ENCODE measurements around the gene VKORC1.

The VKORC1 gene

GRCh38 chr16:31085873-31086628 is 8.5 kb downstream of the VKORC1 start:
- no peaks in the 10 kb centered on the region for H3K27me3 ChIP-seq
- H3K4me1 ChIP-seq (ENCODE audit: control insufficient read depth in 1 of 2, insufficient read depth in 1 of 2, low read depth in 1 of 2, low read length in 1 of 2): peaks cover 0 to 3% of the 10 kb centered on the region in 2 experiments
- H3K9me3 ChIP-seq: no peaks in the 10 kb centered on the region
- no peak overlapping the region for H3K27ac ChIP-seq
- TF ChIP-seq CTCF (IDR thresholded peaks at IDR 0.05): no peak
- no peak overlapping the region for H3K4me3 ChIP-seq (ENCODE audit: low read depth in 1 of 2, low read length in 1 of 2)
- peaks cover 81% of the 10 kb centered on the region for H3K36me3 ChIP-seq

- Histone ChIP-seq H3K27ac (peak overlapping the region; percentile 13), H3K4me3 (ENCODE audit: low read depth in 1 of 2, low read length in 1 of 2) (no peak overlapping the region), H3K36me3 (peaks cover 84% of the 10 kb centered on the region), H3K27me3 (no peaks in the 10 kb centered on the region), H3K4me1 (ENCODE audit: control insufficient read depth in 1 of 2, insufficient read depth in 1 of 2, low read depth in 1 of 2, low read length in 1 of 2) (peaks cover 0 to 3% of the 10 kb centered on the region in 2 experiments), H3K9me3 (no peaks in the 10 kb centered on the region)
- no peak for TF ChIP-seq CTCF (IDR thresholded peaks at IDR 0.05)
Measured at GRCh38 chr16:31085411-31085810, 9.2 kb downstream of the VKORC1 start.

GRCh38 chr16:31084584-31085302 is 9.9 kb downstream of the VKORC1 start:
- no peaks in the 10 kb centered on the region for H3K9me3 ChIP-seq
- no peaks in the 10 kb centered on the region for H3K27me3 ChIP-seq
- peaks cover 4 to 8% of the 10 kb centered on the region in 2 experiments for H3K4me1 ChIP-seq (ENCODE audit: control insufficient read depth in 1 of 2, insufficient read depth in 1 of 2, low read depth in 1 of 2, low read length in 1 of 2)
- H3K36me3 ChIP-seq: peaks cover 89% of the 10 kb centered on the region
- peak overlapping the region; percentile 13 for H3K27ac ChIP-seq
- H3K4me3 ChIP-seq (ENCODE audit: low read depth in 1 of 2, low read length in 1 of 2): no peak overlapping the region
- no peak for TF ChIP-seq CTCF (IDR thresholded peaks at IDR 0.05)

- H3K27ac ChIP-seq: no peak overlapping the region
- H3K27me3 ChIP-seq: no peaks in the 10 kb centered on the region
- H3K4me1 ChIP-seq (ENCODE audit: control insufficient read depth in 1 of 2, insufficient read depth in 1 of 2, low read depth in 1 of 2, low read length in 1 of 2): peaks cover 12 to 15% of the 10 kb centered on the region in 2 experiments
- H3K4me3 ChIP-seq (ENCODE audit: low read depth in 1 of 2, low read length in 1 of 2): no peak overlapping the region
- peaks cover 92% of the 10 kb centered on the region for H3K36me3 ChIP-seq
- H3K9me3 ChIP-seq: no peaks in the 10 kb centered on the region
- no peak for TF ChIP-seq CTCF (IDR thresholded peaks at IDR 0.05)
Measured at GRCh38 chr16:31083981-31084380, 10.6 kb downstream of the VKORC1 start.

GRCh38 chr16:31083556-31083955 is 11.0 kb downstream of the VKORC1 start:
- TF ChIP-seq CTCF (IDR thresholded peaks at IDR 0.05): no peak
- no peaks in the 10 kb centered on the region for H3K27me3 ChIP-seq
- H3K4me3 ChIP-seq (ENCODE audit: low read depth in 1 of 2, low read length in 1 of 2): no peak overlapping the region
- H3K36me3 ChIP-seq: peaks cover 92% of the 10 kb centered on the region
- H3K27ac ChIP-seq: no peak overlapping the region
- peaks cover 16 to 19% of the 10 kb centered on the region in 2 experiments for H3K4me1 ChIP-seq (ENCODE audit: control insufficient read depth in 1 of 2, insufficient read depth in 1 of 2, low read depth in 1 of 2, low read length in 1 of 2)
- H3K9me3 ChIP-seq: no peaks in the 10 kb centered on the region

Measured in neutrophil (primary cell).